Ovary (tissue), 9 donors: ENCODE data around the gene ENOX1. TPM values are rescaled to one million over a fixed set of nuclear protein-coding genes. Genes with fewer than 3 reads are reported as not detected.

Experiments used
- DNase-seq, 5 donors: peaks; one replicate each; pipeline ENCODE4 v3.0.0-alpha.2; 2019 to 2020
- H3K27ac ChIP-seq, 2 donors: fragments of 200-600 bp; one replicate each; pipeline versions ENCODE4 v1.5.1 to v1.8.0; 2019 to 2022
- H3K27me3 ChIP-seq: fragments of 200-600 bp; one replicate; pipeline ENCODE4 v1.8.0; 2022
- H3K36me3 ChIP-seq: fragments of 200-600 bp; sonication (generic); one replicate; pipeline ENCODE4 v1.5.1; 2019
- H3K4me1 ChIP-seq: one replicate; pipeline ENCODE4 v1.8.1; 2013; ENCODE audit warnings: mild to moderate bottlenecking, moderate library complexity; ENCODE audit not compliant: insufficient read depth
- H3K4me3 ChIP-seq: fragments of 200-600 bp; sonication (generic); one replicate; pipeline ENCODE4 v1.5.1; 2017
- H3K9me3 ChIP-seq, 2 donors: fragments of 200-600 bp in 1 of 2; sonication (generic) in 1 of 2; one replicate each; pipeline versions ENCODE4 v1.5.1 to v1.8.1; 2013 to 2019; ENCODE audit warnings: mild to moderate bottlenecking in 1 of 2, moderate library complexity in 1 of 2
- CTCF ChIP-seq, 3 donors: fragments of 450-650 bp in 2 of 3; fragments of 200-600 bp in 1 of 3; IDR thresholded peaks; one replicate each; pipeline versions ENCODE4 v1.5.1 to v1.8.0; 2016 to 2022; ENCODE audit warnings: antibody characterized with exemption in 3 of 3, mild to moderate bottlenecking in 1 of 3
- EP300 ChIP-seq: sonication (generic); formaldehyde crosslinking; IDR thresholded peaks from one replicate; pipeline ENCODE4 v1.6.1; 2017; ENCODE audit warnings: antibody characterized with exemption
- POLR2A ChIP-seq: fragments of 450-650 bp; IDR thresholded peaks from one replicate; pipeline ENCODE4 v1.6.1; 2017; ENCODE audit warnings: antibody characterized with exemption, mild to moderate bottlenecking, moderate library complexity
- WGBS, 3 donors: extraction: QIAGEN DNeasy Blood & Tissue Kit in 1 of 3; methylation state at CpG; one replicate each; pipeline versions ENCODE4 v1.1.5 to v1.1.7; 2013 to 2017; 5-methylcytosine and 5-hydroxymethylcytosine counted together
- intact Hi-C, 4 donors: fragments of 100-400 bp; cut with DNase I; formaldehyde crosslinking; loops; one replicate each; pipeline versions ENCODE4 v1.11.0 to v1.15.1; 2022 to 2023
- polyA plus RNA-seq, 2 donors: library from polyadenylated mRNA; stranded (reverse); fragments of 200-250 nt in 1 of 2; fragments of 350-450 nt in 1 of 2; fragmentation: Illumina TruSeq in 1 of 2; extraction: RNeasy Lipid Tissue Mini Kit (QIAGEN cat#74804) in 1 of 2; gene quantifications; one replicate each; pipeline ENCODE4 v1.2.3, GENCODE V29; 2013 to 2014
- total RNA-seq, 7 donors: library from RNA; depleted of rRNA in 2 of 7; stranded (reverse); fragments of >200 nt in 2 of 7; fragmentation: NEBNext Ultra II Directional in 3 of 7; extraction: Animal tissue kit (Norgen Biotek cat#: 25700) in 3 of 7; gene quantifications; one replicate each; pipeline versions ENCODE4 v1.1.0 to v1.2.4, GENCODE V29; 2016 to 2023
- donor health status: DM: no; HTN: no; CAD: no; lungs with moderate emphysema.
- donor health status: DM: no; HTN: no; CAD: no.
- donor health status: Bipolar disorder and iron deficiency.
- donor health status: DM: yes; HTN: yes; CAD: no.
- donor health status: DM: no; HTN: no; CAD: no.
- donor health status: DM: yes; HTN: yes; CAD: no.

The ENOX1 gene
- total and polyA plus RNA-seq, 9 donors: 3.6 to 17.5 (median 7.8) TPM

- Histone ChIP-seq H3K4me3 (no peak overlapping the region), H3K27me3 (no peaks in the 10 kb centered on the region), H3K27ac (no peak overlapping the region), H3K36me3 (no peaks in the 10 kb centered on the region), H3K4me1 (no peaks in the 10 kb centered on the region), H3K9me3 (no peaks in the 10 kb centered on the region)
- no peak for DNase-seq
- intact Hi-C loops: no loop called here
- TF ChIP-seq EP300 (no peak), POLR2A (no peak), CTCF (IDR thresholded peaks at IDR 0.05) (no peak)
- WGBS, 3 donors: 56 to 67% (median 59%) methylated on average over 2 of the region's 2 CpGs
Measured at GRCh38 chr13:43445668-43446067, 341.1 kb downstream of the ENOX1 start.

GRCh38 chr13:43444081-43444480 lies 342.7 kb downstream of the ENOX1 start:
- intact Hi-C loops: no loop called here
- no peak for TF ChIP-seq CTCF (IDR thresholded peaks at IDR 0.05)
- TF ChIP-seq EP300: no peak
- TF ChIP-seq POLR2A: no peak
- WGBS, 3 donors: 85 to 89% (median 87%) methylated on average over 4 of the region's 4 CpGs
- H3K4me3 ChIP-seq: no peak overlapping the region
- no peaks in the 10 kb centered on the region for H3K9me3 ChIP-seq
- H3K27ac ChIP-seq: no peak overlapping the region
- DNase-seq: no peak
- H3K4me1 ChIP-seq: no peaks in the 10 kb centered on the region
- no peaks in the 10 kb centered on the region for H3K36me3 ChIP-seq
- H3K27me3 ChIP-seq: no peaks in the 10 kb centered on the region

GRCh38 chr13:43441899-43442499 lies 344.8 kb downstream of the ENOX1 start:
- intact Hi-C loops: no loop called here
- DNase-seq: no peak
- TF ChIP-seq CTCF (IDR thresholded peaks at IDR 0.05) (no peak), POLR2A (no peak), EP300 (no peak)
- no peak overlapping the region for H3K27ac ChIP-seq
- H3K9me3 ChIP-seq: no peaks in the 10 kb centered on the region
- H3K4me3 ChIP-seq: no peak overlapping the region
- WGBS, 3 donors: 76 to 87% (median 85%) methylated on average over 8 of the region's 8 CpGs
- no peaks in the 10 kb centered on the region for H3K27me3 ChIP-seq
- no peaks in the 10 kb centered on the region for H3K4me1 ChIP-seq
- no peaks in the 10 kb centered on the region for H3K36me3 ChIP-seq

GRCh38 chr13:43441464-43441863 lies 345.3 kb downstream of the ENOX1 start:
- WGBS, 3 donors: 80 to 89% (median 81%) methylated on average over 6 of the region's 6 CpGs
- H3K4me3 ChIP-seq: no peak overlapping the region
- no peak for TF ChIP-seq POLR2A
- TF ChIP-seq EP300: no peak
- TF ChIP-seq CTCF (IDR thresholded peaks at IDR 0.05): no peak
- no peak overlapping the region for H3K27ac ChIP-seq
- no peaks in the 10 kb centered on the region for H3K9me3 ChIP-seq
- intact Hi-C loops: no loop called here
- no peaks in the 10 kb centered on the region for H3K27me3 ChIP-seq
- H3K4me1 ChIP-seq: no peaks in the 10 kb centered on the region
- no peak for DNase-seq
- H3K36me3 ChIP-seq: no peaks in the 10 kb centered on the region
